K562 (cell line): ENCODE results near the gene RBP3. TPM values are rescaled to one million over a fixed set of nuclear protein-coding genes. Genes with fewer than 3 reads are reported as not detected.
A peak's percentile ranks its signal among the peaks of the same experiment; 100 is the strongest.

Source experiments
- ATF1 ChIP-seq, 2 experiments: fragments of 450-650 bp in 1 of 2; IDR thresholded peaks; 2 replicates each; pipeline ENCODE4 v1.6.1; 2016; ENCODE audit warnings: missing compliant biosample characterization in 1 of 2, missing genetic modification characterization in 1 of 2
- ATF7 ChIP-seq: fragments of 450-650 bp; IDR thresholded peaks from 2 replicates; pipeline ENCODE4 v1.7.1; 2014; ENCODE audit warnings: mild to moderate bottlenecking, moderate library complexity
- BHLHE40 ChIP-seq: IDR thresholded peaks from 2 replicates; pipeline ENCODE4 v1.6.1; 2011; ENCODE audit warnings: low read length, improper control_type of control experiment
- BRD9 ChIP-seq: fragments of 450-650 bp; IDR thresholded peaks from 2 replicates; pipeline ENCODE4 v1.6.1; 2018; ENCODE audit warnings: low read depth; ENCODE audit not compliant: partially characterized antibody
- DIDO1 ChIP-seq: fragments of 450-650 bp; IDR thresholded peaks from 2 replicates; pipeline ENCODE4 v1.6.1; 2016; ENCODE audit warnings: low read depth, missing biosample characterization, missing genetic modification characterization
- ELF1 ChIP-seq: fragments of 200-800 bp; sonication (Bioruptor generic); IDR thresholded peaks from 2 replicates; pipeline ENCODE4 v1.6.1; 2016; ENCODE audit warnings: missing genetic modification characterization, missing compliant biosample characterization
- HDAC1 ChIP-seq, 2 experiments: fragments of 450-650 bp; IDR thresholded peaks; 2 replicates each; pipeline ENCODE4 v1.6.1; 2016 to 2017; ENCODE audit warnings: inconsistent platforms in 1 of 2, mild to moderate bottlenecking in 1 of 2, moderate library complexity in 1 of 2
- IRF2 ChIP-seq: sonication (generic); formaldehyde crosslinking; IDR thresholded peaks from 2 replicates; pipeline ENCODE4 v1.8.1; 2022; ENCODE audit warnings: mild to moderate bottlenecking, missing genetic modification reagents
- MCM7 ChIP-seq, 2 experiments: fragments of 450-650 bp; IDR thresholded peaks; 2 replicates each; pipeline ENCODE4 v1.6.1; 2016 to 2018
- PYGO2 ChIP-seq: fragments of 450-650 bp; IDR thresholded peaks from 2 replicates; pipeline ENCODE4 v1.6.1; 2016; ENCODE audit warnings: mild to moderate bottlenecking, missing genetic modification characterization, moderate library complexity, missing compliant biosample characterization
- RB1 ChIP-seq: fragments of 450-650 bp; IDR thresholded peaks from 2 replicates; pipeline ENCODE4 v1.6.1; 2017; ENCODE audit warnings: low read depth, mild to moderate bottlenecking
- RCOR1 ChIP-seq, 2 experiments: IDR thresholded peaks; 2 replicates each; pipeline ENCODE4 v1.6.1; 2012; ENCODE audit warnings: low read depth in 2 of 2, low read length in 2 of 2, borderline replicate concordance in 1 of 2, improper control_type of control experiment in 1 of 2
- SAFB2 ChIP-seq: fragments of 200-400 bp; formaldehyde crosslinking; IDR thresholded peaks from 2 replicates; pipeline ENCODE4 v1.6.1; 2018; ENCODE audit warnings: borderline replicate concordance, low read length, low read depth, moderate library complexity; ENCODE audit not compliant: severe bottlenecking
- SMARCA4 ChIP-seq: fragments of 450-650 bp; IDR thresholded peaks from 2 replicates; pipeline ENCODE4 v1.6.1; 2016
- STAG1 ChIP-seq: sonication (generic); formaldehyde crosslinking; IDR thresholded peaks from 2 replicates; pipeline ENCODE4 v1.5.0; 2020; ENCODE audit warnings: missing genetic modification reagents, borderline replicate concordance
- ZNF24 ChIP-seq: fragments of 450-650 bp; IDR thresholded peaks from 2 replicates; pipeline ENCODE4 v1.6.1; 2016
- ZNF76 ChIP-seq: fragments of 250-450 bp; sonication (Bioruptor Pico); IDR thresholded peaks from 2 replicates; pipeline ENCODE4 v1.4.0; 2020; ENCODE audit warnings: mild to moderate bottlenecking, moderate library complexity, borderline replicate concordance
- ZSCAN29 ChIP-seq: fragments of 450-650 bp; IDR thresholded peaks from 2 replicates; pipeline ENCODE4 v1.6.1; 2017
- polyA plus RNA-seq, 8 experiments: library from polyadenylated mRNA; depleted of rRNA in 4 of 8; stranded (reverse) in 5 of 8; unstranded in 3 of 8; fragments of >200 nt; fragmentation: Nextera tagmentation in 2 of 8; fragmentation: Illumina TruSeq in 1 of 8; extraction: Ambion mirVana in 2 of 8; extraction: Trizol in 1 of 8; gene quantifications; 2 replicates each; pipeline versions ENCODE4 v1.2.1 to v1.2.3, GENCODE V29; 2011 to 2014; ENCODE audit warnings: inconsistent platforms in 1 of 8, missing spikeins in 1 of 8
- total RNA-seq, 7 experiments: library from RNA; depleted of rRNA in 6 of 7; stranded (reverse); fragments of >200 nt in 6 of 7; fragmentation: Illumina TruSeq in 2 of 7; extraction: Trizol in 2 of 7; gene quantifications; 2 replicates each; pipeline versions ENCODE4 v1.2.1 to v1.2.3, GENCODE V29; 2011 to 2021; ENCODE audit warnings: low replicate concordance in 1 of 7
- TF ChIP-seq, protein P1 (sequence below), 2 experiments: fragments of 450-650 bp in 1 of 2; sonication (generic) in 1 of 2; formaldehyde crosslinking in 1 of 2; IDR thresholded peaks in 1 of 2; conservative IDR thresholded peaks in 1 of 2; 2 replicates each; pipeline versions ENCODE4 v1.6.1 to v1.8.1; 2016 to 2023; ENCODE audit warnings: mild to moderate bottlenecking in 2 of 2, moderate library complexity in 2 of 2, inconsistent platforms in 1 of 2, missing genetic modification reagents in 1 of 2
- TF ChIP-seq, protein P2 (sequence below): fragments of 450-650 bp; IDR thresholded peaks from 2 replicates; pipeline ENCODE4 v1.6.1; 2014; ENCODE audit warnings: low read depth, mild to moderate bottlenecking, moderate library complexity, borderline replicate concordance
- TF ChIP-seq, protein P3 (sequence below), 3 experiments: IDR thresholded peaks in 2 of 3; conservative IDR thresholded peaks in 1 of 3; 2 replicates each; pipeline ENCODE4 v1.5.1; 2011 to 2012; ENCODE audit warnings: low read length in 3 of 3, mild to moderate bottlenecking in 3 of 3, control low read depth in 2 of 3, improper control_type of control experiment in 1 of 3, inconsistent platforms in 1 of 3, low read depth in 1 of 3, mixed read lengths in 1 of 3, moderate library complexity in 1 of 3; ENCODE audit not compliant: insufficient read depth in 2 of 3
- TF ChIP-seq, protein P4 (sequence below), 2 experiments: IDR thresholded peaks; 2 replicates each; pipeline ENCODE4 v1.6.1; 2012; ENCODE audit warnings: improper control_type of control experiment in 2 of 2, low read depth in 2 of 2, low read length in 2 of 2, borderline replicate concordance in 1 of 2

The RBP3 gene
- total and polyA plus RNA-seq, 9 of the 15 experiments (the other 6 are each of a cell fraction or from before 2014, with no cell fraction given): not detected

DNA sequence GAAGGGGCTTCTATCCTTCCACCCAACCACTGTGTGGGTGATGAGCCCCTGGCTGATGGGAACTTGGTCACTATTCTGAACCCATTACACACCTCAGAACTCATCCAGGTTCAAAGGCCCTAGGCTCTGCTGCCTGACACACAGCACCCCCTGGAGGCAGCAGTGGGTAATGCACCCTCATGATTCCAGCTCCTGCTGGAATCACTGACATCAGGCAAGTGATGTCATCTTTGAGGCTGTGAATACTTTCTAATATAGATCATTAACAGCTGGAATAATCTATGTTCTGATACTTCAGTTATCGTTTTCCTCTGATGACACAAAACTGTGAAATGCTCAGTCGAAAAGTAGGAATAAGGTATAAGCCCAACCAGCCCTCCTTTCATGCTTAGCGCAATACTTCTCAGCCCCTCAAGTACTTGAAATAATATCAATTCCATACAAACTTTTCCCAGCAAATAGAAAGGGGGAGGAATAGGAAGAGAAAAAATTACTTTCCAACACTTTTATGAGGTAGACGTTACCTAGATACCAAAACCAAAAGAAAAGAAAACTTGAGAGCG, 7.5 kb upstream of the RBP3 start (continued):
- TF ChIP-seq ATF1 (CRISPR knock-in tag; IDR thresholded peaks at IDR 0.05): no peak
- TF ChIP-seq ATF1 (tag; IDR thresholded peaks at IDR 0.05): peak; percentile 69
- no peak for TF ChIP-seq SAFB2
- TF ChIP-seq, protein P1, sequence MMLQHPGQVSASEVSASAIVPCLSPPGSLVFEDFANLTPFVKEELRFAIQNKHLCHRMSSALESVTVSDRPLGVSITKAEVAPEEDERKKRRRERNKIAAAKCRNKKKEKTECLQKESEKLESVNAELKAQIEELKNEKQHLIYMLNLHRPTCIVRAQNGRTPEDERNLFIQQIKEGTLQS (IDR thresholded peaks at IDR 0.05): peak; percentile 83
- TF ChIP-seq, protein P1 (CRISPR knock-in tag; conservative IDR thresholded peaks at IDR 0.05): no peak
- peak; percentile 73; the same call in 1 of the 2 replicates for TF ChIP-seq RB1
- TF ChIP-seq, protein P2, sequence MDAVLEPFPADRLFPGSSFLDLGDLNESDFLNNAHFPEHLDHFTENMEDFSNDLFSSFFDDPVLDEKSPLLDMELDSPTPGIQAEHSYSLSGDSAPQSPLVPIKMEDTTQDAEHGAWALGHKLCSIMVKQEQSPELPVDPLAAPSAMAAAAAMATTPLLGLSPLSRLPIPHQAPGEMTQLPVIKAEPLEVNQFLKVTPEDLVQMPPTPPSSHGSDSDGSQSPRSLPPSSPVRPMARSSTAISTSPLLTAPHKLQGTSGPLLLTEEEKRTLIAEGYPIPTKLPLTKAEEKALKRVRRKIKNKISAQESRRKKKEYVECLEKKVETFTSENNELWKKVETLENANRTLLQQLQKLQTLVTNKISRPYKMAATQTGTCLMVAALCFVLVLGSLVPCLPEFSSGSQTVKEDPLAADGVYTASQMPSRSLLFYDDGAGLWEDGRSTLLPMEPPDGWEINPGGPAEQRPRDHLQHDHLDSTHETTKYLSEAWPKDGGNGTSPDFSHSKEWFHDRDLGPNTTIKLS: no peak
- TF ChIP-seq ZNF76 (CRISPR knock-in tag): no peak
- TF ChIP-seq ZNF24: 0 out of 2 replicates have a peak, but pooled peaks have one; percentile 8
- TF ChIP-seq PYGO2 (tag): no peak
- TF ChIP-seq MCM7 (IDR thresholded peaks at IDR 0.05): no peak
- TF ChIP-seq STAG1: peak; percentile 54; the same call in 1 of the 2 replicates
- no peak for TF ChIP-seq ZSCAN29
- no peak for TF ChIP-seq HDAC1 (IDR thresholded peaks at IDR 0.05)
- TF ChIP-seq, protein P3, sequence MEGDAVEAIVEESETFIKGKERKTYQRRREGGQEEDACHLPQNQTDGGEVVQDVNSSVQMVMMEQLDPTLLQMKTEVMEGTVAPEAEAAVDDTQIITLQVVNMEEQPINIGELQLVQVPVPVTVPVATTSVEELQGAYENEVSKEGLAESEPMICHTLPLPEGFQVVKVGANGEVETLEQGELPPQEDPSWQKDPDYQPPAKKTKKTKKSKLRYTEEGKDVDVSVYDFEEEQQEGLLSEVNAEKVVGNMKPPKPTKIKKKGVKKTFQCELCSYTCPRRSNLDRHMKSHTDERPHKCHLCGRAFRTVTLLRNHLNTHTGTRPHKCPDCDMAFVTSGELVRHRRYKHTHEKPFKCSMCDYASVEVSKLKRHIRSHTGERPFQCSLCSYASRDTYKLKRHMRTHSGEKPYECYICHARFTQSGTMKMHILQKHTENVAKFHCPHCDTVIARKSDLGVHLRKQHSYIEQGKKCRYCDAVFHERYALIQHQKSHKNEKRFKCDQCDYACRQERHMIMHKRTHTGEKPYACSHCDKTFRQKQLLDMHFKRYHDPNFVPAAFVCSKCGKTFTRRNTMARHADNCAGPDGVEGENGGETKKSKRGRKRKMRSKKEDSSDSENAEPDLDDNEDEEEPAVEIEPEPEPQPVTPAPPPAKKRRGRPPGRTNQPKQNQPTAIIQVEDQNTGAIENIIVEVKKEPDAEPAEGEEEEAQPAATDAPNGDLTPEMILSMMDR (IDR thresholded peaks at IDR 0.05 in 2 of 3, conservative IDR thresholded peaks at IDR 0.05 in 1 of 3; ENCODE audit: insufficient read depth in 2 of 3, low read depth in 1 of 3, low read length in 3 of 3): peak; percentile 93 to 99 (median 96)
- no peak for TF ChIP-seq SMARCA4
- TF ChIP-seq DIDO1: no peak
- peak in 1 of 2 experiments; percentile 70; a peak in 2 of 4 replicates for TF ChIP-seq RCOR1 (IDR thresholded peaks at IDR 0.05; ENCODE audit: borderline replicate concordance in 1 of 2, low read depth in 2 of 2, low read length in 2 of 2)
- TF ChIP-seq, protein P4, sequence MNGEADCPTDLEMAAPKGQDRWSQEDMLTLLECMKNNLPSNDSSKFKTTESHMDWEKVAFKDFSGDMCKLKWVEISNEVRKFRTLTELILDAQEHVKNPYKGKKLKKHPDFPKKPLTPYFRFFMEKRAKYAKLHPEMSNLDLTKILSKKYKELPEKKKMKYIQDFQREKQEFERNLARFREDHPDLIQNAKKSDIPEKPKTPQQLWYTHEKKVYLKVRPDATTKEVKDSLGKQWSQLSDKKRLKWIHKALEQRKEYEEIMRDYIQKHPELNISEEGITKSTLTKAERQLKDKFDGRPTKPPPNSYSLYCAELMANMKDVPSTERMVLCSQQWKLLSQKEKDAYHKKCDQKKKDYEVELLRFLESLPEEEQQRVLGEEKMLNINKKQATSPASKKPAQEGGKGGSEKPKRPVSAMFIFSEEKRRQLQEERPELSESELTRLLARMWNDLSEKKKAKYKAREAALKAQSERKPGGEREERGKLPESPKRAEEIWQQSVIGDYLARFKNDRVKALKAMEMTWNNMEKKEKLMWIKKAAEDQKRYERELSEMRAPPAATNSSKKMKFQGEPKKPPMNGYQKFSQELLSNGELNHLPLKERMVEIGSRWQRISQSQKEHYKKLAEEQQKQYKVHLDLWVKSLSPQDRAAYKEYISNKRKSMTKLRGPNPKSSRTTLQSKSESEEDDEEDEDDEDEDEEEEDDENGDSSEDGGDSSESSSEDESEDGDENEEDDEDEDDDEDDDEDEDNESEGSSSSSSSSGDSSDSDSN (IDR thresholded peaks at IDR 0.05; ENCODE audit: borderline replicate concordance in 1 of 2, low read depth in 2 of 2, low read length in 2 of 2): 0 out of 4 replicates have a peak, but pooled peaks of 1 of the 2 experiments have one; percentile 23
- TF ChIP-seq ATF7: peak; percentile 89
- no peak for TF ChIP-seq IRF2
- TF ChIP-seq BRD9: no peak
- no peak for TF ChIP-seq ELF1 (tag)
- peak; percentile 20; the same call in 1 of the 2 replicates for TF ChIP-seq BHLHE40
